K562 (cell line): ENCODE data around the gene CHAF1A. TPM values are rescaled to one million over a fixed set of nuclear protein-coding genes. Genes with fewer than 3 reads are reported as not detected.

Source experiments
- ATAC-seq: fragments of 200-7000 bp; cut with Tn5 transposase; 3 replicates; pipeline ENCODE4 v1.9.1; 2020; ENCODE audit warnings: moderate library complexity
- BruUV-seq: library from RNA; stranded (reverse); fragments of 400-500 nt; replicated peaks from 2 replicates; lab custom pipeline; 2021; lab: Mats Ljungman, UMichigan
- CTCF ChIA-PET: fragments of 300-600 bp; formaldehyde crosslinking; extraction: SDS; loops from one replicate; lab custom pipeline; 2021; ENCODE audit warnings: low intra/inter-chr PET ratio; lab: Yijun Ruan, JAX
- POLR2A ChIA-PET: fragments of 300-600, 350-650 bp; sonication (Branson Sonifier 250); formaldehyde crosslinking; extraction: SDS; loops from one replicate; lab custom pipeline; 2021; ENCODE audit warnings: antibody characterized with exemption, inconsistent platforms; lab: Yijun Ruan, JAX
- DNase-seq, 4 experiments: peaks; one replicate each; pipeline versions ENCODE4 v3.0.0 to v3.0.0-alpha.2; 2011 to 2018; ENCODE audit warnings: low spot score in 3 of 4, mixed read lengths in 3 of 4; ENCODE audit errors: extremely low read depth in 1 of 4
- FAIRE-seq: peaks from 2 replicates; lab custom pipeline; 2011; peaks lifted over from hg19 to GRCh38; lab: Jason Lieb, UNC
- H2AFZ ChIP-seq: 2 replicates; pipeline ENCODE4 v1.6.0; 2011; ENCODE audit warnings: low read depth, low read length, control low read depth, inconsistent platforms
- H3K27ac ChIP-seq: fragments of 200-600 bp; 3 replicates; pipeline ENCODE4 v1.8.0; 2011; ENCODE audit warnings: low read depth, mild to moderate bottlenecking, control low read depth, inconsistent platforms, low read length, moderate library complexity, mixed read lengths; ENCODE audit errors: extremely low read depth
- H3K27me3 ChIP-seq, 2 experiments: fragments of 300-600 bp in 1 of 2; 2 replicates in 1 of 2; 3 replicates in 1 of 2; pipeline versions ENCODE4 v1.6.0 to v1.8.0; 2011; ENCODE audit warnings: inconsistent platforms in 2 of 2, low read length in 2 of 2, mild to moderate bottlenecking in 1 of 2, mixed read lengths in 1 of 2, moderate library complexity in 1 of 2; ENCODE audit not compliant: control insufficient read depth in 2 of 2, insufficient read depth in 2 of 2
- H3K36me3 ChIP-seq: fragments of 300-600 bp; 3 replicates; pipeline ENCODE4 v1.8.0; 2011; ENCODE audit warnings: mild to moderate bottlenecking, low read length, inconsistent platforms; ENCODE audit not compliant: control insufficient read depth, insufficient read depth
- H3K4me1 ChIP-seq, 2 experiments: fragments of 200-600 bp in 1 of 2; replicated peaks in 1 of 2; 2 replicates in 1 of 2; 3 replicates in 1 of 2; pipeline versions ENCODE4 v1.5.1 to v1.8.0; 2011; ENCODE audit warnings: inconsistent platforms in 2 of 2, low read length in 2 of 2, mild to moderate bottlenecking in 1 of 2, mixed read lengths in 1 of 2, moderate library complexity in 1 of 2; ENCODE audit not compliant: control insufficient read depth in 2 of 2, insufficient read depth in 2 of 2
- H3K4me2 ChIP-seq: 2 replicates; pipeline ENCODE4 v1.6.1; 2011; ENCODE audit warnings: low read length, control low read depth, inconsistent platforms, mixed read lengths; ENCODE audit not compliant: insufficient read depth
- H3K4me3 ChIP-seq: fragments of 200-600 bp; sonication (generic), shearing (Covaris generic); 2 replicates; pipeline ENCODE4 v1.5.1; 2016; ENCODE audit warnings: control low read depth, inconsistent platforms
- H3K79me2 ChIP-seq: fragments of 200-600 bp; 3 replicates; pipeline ENCODE4 v1.8.0; 2011; ENCODE audit warnings: low read length, inconsistent platforms; ENCODE audit not compliant: control insufficient read depth, insufficient read depth
- H3K9ac ChIP-seq, 2 experiments: 2 replicates each; pipeline versions ENCODE4 v1.6.0 to v1.6.1; 2011; ENCODE audit warnings: low read depth in 2 of 2, low read length in 2 of 2, control low read depth in 1 of 2, inconsistent platforms in 1 of 2, mild to moderate bottlenecking in 1 of 2, mixed read lengths in 1 of 2; ENCODE audit not compliant: insufficient read depth in 1 of 2
- H3K9me1 ChIP-seq: one replicate; pipeline ENCODE4 v1.6.0; 2011; ENCODE audit warnings: inconsistent platforms, mild to moderate bottlenecking, low read length, moderate library complexity; ENCODE audit not compliant: control insufficient read depth, insufficient read depth
- H3K9me3 ChIP-seq: replicated peaks from 2 replicates; pipeline ENCODE4 v1.5.1; 2011; ENCODE audit warnings: low read depth, low read length, inconsistent platforms; ENCODE audit not compliant: control insufficient read depth, insufficient read depth
- H4K20me1 ChIP-seq: replicated peaks from 2 replicates; pipeline ENCODE4 v1.6.1; 2011; ENCODE audit warnings: low read length, inconsistent platforms, mixed read lengths; ENCODE audit not compliant: control insufficient read depth, insufficient read depth
- COPS2 ChIP-seq: fragments of 450-650 bp; conservative IDR thresholded peaks from 2 replicates; pipeline ENCODE4 v1.6.1; 2016; ENCODE audit warnings: mild to moderate bottlenecking, moderate library complexity
- NCOA1 ChIP-seq: fragments of 450-650 bp; IDR thresholded peaks from 2 replicates; pipeline ENCODE4 v1.6.1; 2016; ENCODE audit warnings: low read depth
- SMARCA5 ChIP-seq: fragments of 450-650 bp; IDR thresholded peaks from 2 replicates; pipeline ENCODE4 v1.6.1; 2016
- SRSF7 ChIP-seq: fragments of 200-400 bp; formaldehyde crosslinking; optimal IDR thresholded peaks from 2 replicates; pipeline ENCODE3; 2017; ENCODE audit warnings: mild to moderate bottlenecking, low read depth, low read length
- ZFP91 ChIP-seq: sonication (generic); formaldehyde crosslinking; IDR thresholded peaks from 2 replicates; pipeline ENCODE4 v1.8.0; 2022; ENCODE audit warnings: mild to moderate bottlenecking, missing genetic modification reagents
- WGBS: fragments of 100-300 bp; shearing (Covaris generic); methylation state at CpG from one replicate; pipeline ENCODE4 v1.1.6; 2016; ENCODE audit warnings: low coverage, mixed read lengths; ENCODE audit not compliant: insufficient coverage; ENCODE audit errors: missing lambda C conversion rate; 5-methylcytosine and 5-hydroxymethylcytosine counted together
- in situ Hi-C: fragments of 300-500 bp; cut with MboI; formaldehyde crosslinking; loops from 4 replicates; pipeline ENCODE4 v1.15.0; 2018; ENCODE audit warnings: inconsistent platforms, mixed read lengths
- intact Hi-C: fragments of 100-400 bp; cut with micrococcal nuclease; formaldehyde crosslinking; loops from 2 replicates; pipeline ENCODE4 v1.14.2; 2022
- polyA plus RNA-seq, 8 experiments: library from polyadenylated mRNA; depleted of rRNA in 4 of 8; stranded (reverse) in 5 of 8; unstranded in 3 of 8; fragments of >200 nt; fragmentation: Nextera tagmentation in 2 of 8; fragmentation: Illumina TruSeq in 1 of 8; extraction: Ambion mirVana in 2 of 8; extraction: Trizol in 1 of 8; gene quantifications; 2 replicates each; pipeline versions ENCODE4 v1.2.1 to v1.2.3, GENCODE V29; 2011 to 2014; ENCODE audit warnings: inconsistent platforms in 1 of 8, missing spikeins in 1 of 8
- total RNA-seq, 7 experiments: library from RNA; depleted of rRNA in 6 of 7; stranded (reverse); fragments of >200 nt in 6 of 7; fragmentation: Illumina TruSeq in 2 of 7; extraction: Trizol in 2 of 7; gene quantifications; 2 replicates each; pipeline versions ENCODE4 v1.2.1 to v1.2.3, GENCODE V29; 2011 to 2021; ENCODE audit warnings: low replicate concordance in 1 of 7
- TF ChIP-seq, protein P1 (sequence below): conservative IDR thresholded peaks from 2 replicates; pipeline ENCODE4 v1.6.1; 2011; ENCODE audit warnings: low read depth, mild to moderate bottlenecking, low read length; ENCODE audit not compliant: control insufficient read depth
- TF ChIP-seq, protein P2 (sequence below): fragments of 450-650 bp; IDR thresholded peaks from 2 replicates; pipeline ENCODE4 v1.6.1; 2017; ENCODE audit warnings: antibody characterized with exemption, mild to moderate bottlenecking
- TF ChIP-seq, protein P3 (sequence below): IDR thresholded peaks from 2 replicates; pipeline ENCODE4 v1.6.1; 2012; ENCODE audit warnings: low read depth, low read length, improper control_type of control experiment, borderline replicate concordance
- TF ChIP-seq, protein P4 (sequence below): fragments of 250-450 bp; sonication (Bioruptor Pico); IDR thresholded peaks from 2 replicates; pipeline ENCODE4 v1.6.1; 2021; ENCODE audit warnings: mild to moderate bottlenecking

The CHAF1A gene
- total and polyA plus RNA-seq, 9 of the 15 experiments (the other 6 are each of a cell fraction or from before 2014, with no cell fraction given), result 1.6 to 86.9 (median 45.2) TPM

- Histone ChIP-seq H3K4me1 (peaks cover 0 to 2% of the 10 kb centered on the region in 2 experiments; a peak in 1 of 5 replicates), H3K4me2 (no peak overlapping the region), H3K36me3 (peaks cover 86% of the 10 kb centered on the region; the same call in 2 of the 3 replicates), H3K27ac (no peak overlapping the region), H3K9me3 (no peaks in the 10 kb centered on the region), H3K9me1 (no peaks in the 10 kb centered on the region), H3K9ac (no peak overlapping the region), H2AFZ (no peak overlapping the region), H4K20me1 (0 out of 2 replicates have a peak, but pooled peaks cover under 1% of the 10 kb centered on the region), H3K27me3 (no peaks in the 10 kb centered on the region), H3K79me2 (no peaks in the 10 kb centered on the region), H3K4me3 (no peak overlapping the region)
- FAIRE-seq (no peak), DNase-seq (no peak), ATAC-seq (no peak)
- WGBS, result 97% methylated on average over 8 of the region's 16 CpGs
- POLR2A ChIA-PET, result interaction anchor here (0.5 to 2.2 kb wide), 5 partner anchors 11 to 704 kb away, joined by 3 to 28 read pairs (median 3); no protein-coding TSS in a partner anchor
- intact Hi-C loops, result no loop called here
- CTCF ChIA-PET, result no interaction called here
- in situ Hi-C loops, result no loop called here
- no TSS peak for BruUV-seq
- no peak for TF ChIP-seq COPS2
- TF ChIP-seq SRSF7, result no peak
- no peak for TF ChIP-seq SMARCA5
- TF ChIP-seq, protein P1, sequence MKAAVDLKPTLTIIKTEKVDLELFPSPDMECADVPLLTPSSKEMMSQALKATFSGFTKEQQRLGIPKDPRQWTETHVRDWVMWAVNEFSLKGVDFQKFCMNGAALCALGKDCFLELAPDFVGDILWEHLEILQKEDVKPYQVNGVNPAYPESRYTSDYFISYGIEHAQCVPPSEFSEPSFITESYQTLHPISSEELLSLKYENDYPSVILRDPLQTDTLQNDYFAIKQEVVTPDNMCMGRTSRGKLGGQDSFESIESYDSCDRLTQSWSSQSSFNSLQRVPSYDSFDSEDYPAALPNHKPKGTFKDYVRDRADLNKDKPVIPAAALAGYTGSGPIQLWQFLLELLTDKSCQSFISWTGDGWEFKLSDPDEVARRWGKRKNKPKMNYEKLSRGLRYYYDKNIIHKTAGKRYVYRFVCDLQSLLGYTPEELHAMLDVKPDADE, result no peak
- TF ChIP-seq, protein P2, sequence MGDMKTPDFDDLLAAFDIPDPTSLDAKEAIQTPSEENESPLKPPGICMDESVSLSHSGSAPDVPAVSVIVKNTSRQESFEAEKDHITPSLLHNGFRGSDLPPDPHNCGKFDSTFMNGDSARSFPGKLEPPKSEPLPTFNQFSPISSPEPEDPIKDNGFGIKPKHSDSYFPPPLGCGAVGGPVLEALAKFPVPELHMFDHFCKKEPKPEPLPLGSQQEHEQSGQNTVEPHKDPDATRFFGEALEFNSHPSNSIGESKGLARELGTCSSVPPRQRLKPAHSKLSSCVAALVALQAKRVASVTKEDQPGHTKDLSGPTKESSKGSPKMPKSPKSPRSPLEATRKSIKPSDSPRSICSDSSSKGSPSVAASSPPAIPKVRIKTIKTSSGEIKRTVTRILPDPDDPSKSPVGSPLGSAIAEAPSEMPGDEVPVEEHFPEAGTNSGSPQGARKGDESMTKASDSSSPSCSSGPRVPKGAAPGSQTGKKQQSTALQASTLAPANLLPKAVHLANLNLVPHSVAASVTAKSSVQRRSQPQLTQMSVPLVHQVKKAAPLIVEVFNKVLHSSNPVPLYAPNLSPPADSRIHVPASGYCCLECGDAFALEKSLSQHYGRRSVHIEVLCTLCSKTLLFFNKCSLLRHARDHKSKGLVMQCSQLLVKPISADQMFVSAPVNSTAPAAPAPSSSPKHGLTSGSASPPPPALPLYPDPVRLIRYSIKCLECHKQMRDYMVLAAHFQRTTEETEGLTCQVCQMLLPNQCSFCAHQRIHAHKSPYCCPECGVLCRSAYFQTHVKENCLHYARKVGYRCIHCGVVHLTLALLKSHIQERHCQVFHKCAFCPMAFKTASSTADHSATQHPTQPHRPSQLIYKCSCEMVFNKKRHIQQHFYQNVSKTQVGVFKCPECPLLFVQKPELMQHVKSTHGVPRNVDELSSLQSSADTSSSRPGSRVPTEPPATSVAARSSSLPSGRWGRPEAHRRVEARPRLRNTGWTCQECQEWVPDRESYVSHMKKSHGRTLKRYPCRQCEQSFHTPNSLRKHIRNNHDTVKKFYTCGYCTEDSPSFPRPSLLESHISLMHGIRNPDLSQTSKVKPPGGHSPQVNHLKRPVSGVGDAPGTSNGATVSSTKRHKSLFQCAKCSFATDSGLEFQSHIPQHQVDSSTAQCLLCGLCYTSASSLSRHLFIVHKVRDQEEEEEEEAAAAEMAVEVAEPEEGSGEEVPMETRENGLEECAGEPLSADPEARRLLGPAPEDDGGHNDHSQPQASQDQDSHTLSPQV, result no peak
- TF ChIP-seq, protein P3, sequence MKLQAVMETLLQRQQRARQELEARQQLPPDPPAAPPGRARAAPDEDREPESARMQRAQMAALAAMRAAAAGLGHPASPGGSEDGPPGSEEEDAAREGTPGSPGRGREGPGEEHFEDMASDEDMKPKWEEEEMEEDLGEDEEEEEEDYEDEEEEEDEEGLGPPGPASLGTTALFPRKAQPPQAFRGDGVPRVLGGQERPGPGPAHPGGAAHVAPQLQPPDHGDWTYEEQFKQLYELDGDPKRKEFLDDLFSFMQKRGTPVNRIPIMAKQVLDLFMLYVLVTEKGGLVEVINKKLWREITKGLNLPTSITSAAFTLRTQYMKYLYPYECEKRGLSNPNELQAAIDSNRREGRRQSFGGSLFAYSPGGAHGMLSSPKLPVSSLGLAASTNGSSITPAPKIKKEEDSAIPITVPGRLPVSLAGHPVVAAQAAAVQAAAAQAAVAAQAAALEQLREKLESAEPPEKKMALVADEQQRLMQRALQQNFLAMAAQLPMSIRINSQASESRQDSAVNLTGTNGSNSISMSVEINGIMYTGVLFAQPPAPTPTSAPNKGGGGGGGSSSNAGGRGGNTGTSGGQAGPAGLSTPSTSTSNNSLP, result no peak
- TF ChIP-seq ZFP91 (CRISPR knock-in tag), result no peak
- TF ChIP-seq, protein P4, sequence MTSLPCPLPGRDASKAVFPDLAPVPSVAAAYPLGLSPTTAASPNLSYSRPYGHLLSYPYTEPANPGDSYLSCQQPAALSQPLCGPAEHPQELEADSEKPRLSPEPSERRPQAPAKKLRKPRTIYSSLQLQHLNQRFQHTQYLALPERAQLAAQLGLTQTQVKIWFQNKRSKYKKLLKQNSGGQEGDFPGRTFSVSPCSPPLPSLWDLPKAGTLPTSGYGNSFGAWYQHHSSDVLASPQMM (CRISPR knock-in tag), result no peak
- TF ChIP-seq NCOA1, result no peak
These were observed 26.8 kb downstream of the CHAF1A start for GRCh38 chr19:4429256-4429655.
